Activated CD4-positive, alpha-beta memory T cell treated with anti-CD3 and anti-CD28 coated beads for 36 hours (primary cell): ENCODE data around the gene MED4. TPM values are rescaled to one million over a fixed set of nuclear protein-coding genes. Genes with fewer than 3 reads are reported as not detected.

Experiments used
- CTCF ChIA-PET: fragments of 350-600 bp; sonication (Branson Sonifier 250); formaldehyde crosslinking; loops from one replicate; lab custom pipeline; 2021; ENCODE audit warnings: antibody characterized with exemption, inconsistent platforms; lab: Charles Lee
- POLR2A ChIA-PET: fragments of 350-600 bp; sonication (Branson Sonifier 250); formaldehyde crosslinking; loops from one replicate; lab custom pipeline; 2021; ENCODE audit warnings: antibody characterized with exemption; lab: Charles Lee
- DNase-seq: peaks from one replicate; pipeline ENCODE4 v3.0.0-alpha.2; 2020
- H3K27ac Mint-ChIP-seq: one replicate; pipeline ENCODE4 v1.8.0; 2021; ENCODE audit warnings: mixed read lengths
- H3K27me3 Mint-ChIP-seq: one replicate; pipeline ENCODE4 v1.8.0; 2021; ENCODE audit warnings: mixed read lengths
- H3K36me3 Mint-ChIP-seq: one replicate; pipeline ENCODE4 v1.8.0; 2021; ENCODE audit warnings: mixed read lengths
- H3K4me1 Mint-ChIP-seq: one replicate; pipeline ENCODE4 v1.8.0; 2021; ENCODE audit warnings: low read depth, mixed read lengths
- H3K4me3 Mint-ChIP-seq: one replicate; pipeline ENCODE4 v1.8.0; 2021; ENCODE audit warnings: mild to moderate bottlenecking, mixed read lengths
- H3K9me3 Mint-ChIP-seq: one replicate; pipeline ENCODE4 v1.8.0; 2021; ENCODE audit warnings: mixed read lengths
- intact Hi-C: fragments of 100-400 bp; cut with micrococcal nuclease; formaldehyde crosslinking; loops from one replicate; pipeline ENCODE4 v1.15.1; 2023
- total RNA-seq, 2 experiments: library from RNA; stranded (reverse); gene quantifications; one replicate each; pipeline ENCODE4 v1.2.3, GENCODE V29; 2021

The MED4 gene
- total RNA-seq, result 10 to 100 TPM; 49.3 to 53.0 TPM

GRCh38 chr13:48094781-48095502 is at the start of gene MED4:
TSS of gene MED4 (minus strand) at chr13:48095104. CDS start at chr13:48095078, 26 bp downstream.
- POLR2A ChIA-PET, result interaction anchor here (0.7 to 2.4 kb wide), 9 partner anchors 17 to 209 kb away, joined by 3 to 12 read pairs (median 5); partner anchors contain the start of genes ITM2B, NUDT15 and RB1
- Mint-ChIP-seq H3K36me3 (no peaks in the 10 kb centered on the region), H3K9me3 (no peaks in the 10 kb centered on the region), H3K4me3 (peak within 1 kb of the TSS; percentile 97), H3K4me1 (peaks cover 38% of the 10 kb centered on the region), H3K27ac (peak within 1 kb of the TSS; percentile 86), H3K27me3 (peaks cover 1% of the 10 kb centered on the region)
- peak; percentile 98 for DNase-seq
- CTCF ChIA-PET, result interaction anchor here (0.6 to 2.3 kb wide), 37 partner anchors 9 to 1483 kb away, joined by 3 to 30 read pairs (median 4); partner anchors contain the start of genes CAB39L, ITM2B, NUDT15 and SETDB2
- intact Hi-C loops, result loop anchor here (1.0 to 5.0 kb wide), 4 partner anchors 58 to 557 kb away; partner anchors contain the start of genes CYSLTR2, NUDT15, RB1 and SUCLA2

GRCh38 chr13:48144413-48145035 is 49.6 kb upstream of the MED4 start:
- ChIA-PET POLR2A (no interaction called here), CTCF (no interaction called here)
- H3K27ac Mint-ChIP-seq, result peak overlapping the region; percentile 25
- no peaks in the 10 kb centered on the region for H3K36me3 Mint-ChIP-seq
- no peak overlapping the region for H3K4me3 Mint-ChIP-seq
- peaks cover 5% of the 10 kb centered on the region for H3K9me3 Mint-ChIP-seq
- intact Hi-C loops, result no loop called here
- no peaks in the 10 kb centered on the region for H3K27me3 Mint-ChIP-seq
- DNase-seq, result no peak
- H3K4me1 Mint-ChIP-seq, result peaks cover 18% of the 10 kb centered on the region

- POLR2A ChIA-PET, result no interaction called here
- Mint-ChIP-seq H3K4me1 (peaks cover 23% of the 10 kb centered on the region), H3K9me3 (peaks cover 5% of the 10 kb centered on the region), H3K27me3 (no peaks in the 10 kb centered on the region), H3K27ac (no peak overlapping the region), H3K4me3 (no peak overlapping the region), H3K36me3 (no peaks in the 10 kb centered on the region)
- CTCF ChIA-PET, result no interaction called here
- DNase-seq, result no peak
- intact Hi-C loops, result no loop called here
Observed at GRCh38 chr13:48142436-48142835, 47.5 kb upstream of the MED4 start.

GRCh38 chr13:48138270-48138669 is 43.4 kb upstream of the MED4 start:
- peaks cover 10% of the 10 kb centered on the region for H3K4me1 Mint-ChIP-seq
- H3K27me3 Mint-ChIP-seq, result no peaks in the 10 kb centered on the region
- CTCF ChIA-PET, result interaction anchor here (0.6 to 1.5 kb wide), 2 partner anchors 11 to 442 kb away, joined by 3 to 5 read pairs; no protein-coding TSS in a partner anchor
- no peaks in the 10 kb centered on the region for H3K9me3 Mint-ChIP-seq
- H3K4me3 Mint-ChIP-seq, result no peak overlapping the region
- intact Hi-C loops, result loop anchor here (1.0 to 5.0 kb wide), 3 partner anchors 18 to 82 kb away; no protein-coding TSS in a partner anchor
- no peaks in the 10 kb centered on the region for H3K36me3 Mint-ChIP-seq
- POLR2A ChIA-PET, result interaction anchor here (0.7 to 0.8 kb wide), 2 partner anchors 43 to 97 kb away, joined by 3 read pairs; partner anchors contain the start of gene MED4
- peak; percentile 68 for DNase-seq
- no peak overlapping the region for H3K27ac Mint-ChIP-seq

GRCh38 chr13:48132961-48133360 is 38.1 kb upstream of the MED4 start:
- ChIA-PET CTCF (interaction anchor here (0.6 kb wide), 1 partner anchor 38 kb away, joined by 5 read pairs; the partner anchor contains the start of gene MED4), POLR2A (no interaction called here)
- Mint-ChIP-seq H3K4me3 (no peak overlapping the region), H3K4me1 (peaks cover 11% of the 10 kb centered on the region), H3K36me3 (no peaks in the 10 kb centered on the region), H3K9me3 (no peaks in the 10 kb centered on the region), H3K27ac (no peak overlapping the region), H3K27me3 (peaks cover 3% of the 10 kb centered on the region)
- no peak for DNase-seq
- intact Hi-C loops, result no loop called here

GRCh38 chr13:48131533-48131932 is 36.6 kb upstream of the MED4 start:
- H3K27ac Mint-ChIP-seq, result no peak overlapping the region
- intact Hi-C loops, result no loop called here
- no peaks in the 10 kb centered on the region for H3K36me3 Mint-ChIP-seq
- H3K4me1 Mint-ChIP-seq, result peaks cover 22% of the 10 kb centered on the region
- no peaks in the 10 kb centered on the region for H3K9me3 Mint-ChIP-seq
- ChIA-PET CTCF (interaction anchor here (0.9 to 1.8 kb wide), 3 partner anchors 37 to 638 kb away, joined by 3 to 5 read pairs (median 3); partner anchors contain the start of genes ITM2B and MED4), POLR2A (no interaction called here)
- peaks cover 3% of the 10 kb centered on the region for H3K27me3 Mint-ChIP-seq
- H3K4me3 Mint-ChIP-seq, result no peak overlapping the region
- no peak for DNase-seq

GRCh38 chr13:48126944-48127830 is 32.3 kb upstream of the MED4 start:
- H3K36me3 Mint-ChIP-seq, result no peaks in the 10 kb centered on the region
- peaks cover 22% of the 10 kb centered on the region for H3K4me1 Mint-ChIP-seq
- no peak overlapping the region for H3K27ac Mint-ChIP-seq
- no peaks in the 10 kb centered on the region for H3K9me3 Mint-ChIP-seq
- POLR2A ChIA-PET, result interaction anchor here (1.2 kb wide), 1 partner anchor 109 kb away, joined by 3 read pairs; no protein-coding TSS in a partner anchor
- CTCF ChIA-PET, result interaction anchor here (0.6 to 3.3 kb wide), 27 partner anchors 8 to 666 kb away, joined by 3 to 47 read pairs (median 4); partner anchors contain the start of genes ITM2B and MED4
- intact Hi-C loops, result loop anchor here (1.0 to 5.0 kb wide), 6 partner anchors 26 to 642 kb away; partner anchors contain the start of gene RB1
- H3K4me3 Mint-ChIP-seq, result peak overlapping the region; percentile 10
- peaks cover 3% of the 10 kb centered on the region for H3K27me3 Mint-ChIP-seq
- DNase-seq, result peak; percentile 26

- POLR2A ChIA-PET, result no interaction called here
- intact Hi-C loops, result loop anchor here (2.0 to 5.0 kb wide), 2 partner anchors 27 to 276 kb away; no protein-coding TSS in a partner anchor
- H3K36me3 Mint-ChIP-seq, result no peaks in the 10 kb centered on the region
- no peak for DNase-seq
- peaks cover 22% of the 10 kb centered on the region for H3K4me1 Mint-ChIP-seq
- H3K4me3 Mint-ChIP-seq, result no peak overlapping the region
- CTCF ChIA-PET, result interaction anchor here (0.9 to 3.3 kb wide), 6 partner anchors 10 to 645 kb away, joined by 3 to 47 read pairs (median 8); partner anchors contain the start of gene ITM2B
- H3K27me3 Mint-ChIP-seq, result no peaks in the 10 kb centered on the region
- H3K27ac Mint-ChIP-seq, result no peak overlapping the region
- no peaks in the 10 kb centered on the region for H3K9me3 Mint-ChIP-seq
Observed at GRCh38 chr13:48125794-48126228, 30.9 kb upstream of the MED4 start.

GRCh38 chr13:48123812-48124211 is 28.9 kb upstream of the MED4 start:
- no peaks in the 10 kb centered on the region for H3K36me3 Mint-ChIP-seq
- H3K27me3 Mint-ChIP-seq, result no peaks in the 10 kb centered on the region
- no peaks in the 10 kb centered on the region for H3K9me3 Mint-ChIP-seq
- DNase-seq, result no peak
- peaks cover 11% of the 10 kb centered on the region for H3K4me1 Mint-ChIP-seq
- H3K27ac Mint-ChIP-seq, result no peak overlapping the region
- intact Hi-C loops, result no loop called here
- ChIA-PET POLR2A (no interaction called here), CTCF (no interaction called here)
- no peak overlapping the region for H3K4me3 Mint-ChIP-seq

- Mint-ChIP-seq H3K27ac (no peak overlapping the region), H3K36me3 (no peaks in the 10 kb centered on the region), H3K27me3 (peaks cover 2% of the 10 kb centered on the region), H3K4me1 (peaks cover under 1% of the 10 kb centered on the region), H3K9me3 (no peaks in the 10 kb centered on the region), H3K4me3 (no peak overlapping the region)
- POLR2A ChIA-PET, result no interaction called here
- intact Hi-C loops, result no loop called here
- no peak for DNase-seq
- CTCF ChIA-PET, result no interaction called here
Observed at GRCh38 chr13:48121733-48122132, 26.8 kb upstream of the MED4 start.

- Mint-ChIP-seq H3K36me3 (no peaks in the 10 kb centered on the region), H3K27ac (no peak overlapping the region), H3K4me1 (no peaks in the 10 kb centered on the region)
Observed at GRCh38 chr13:48120241-48120640, 25.3 kb upstream of the MED4 start.

More at GRCh38 chr13:48120241-48120640, 25.3 kb upstream of the MED4 start:
- Mint-ChIP-seq H3K9me3 (no peaks in the 10 kb centered on the region), H3K4me3 (no peak overlapping the region), H3K27me3 (peaks cover 4% of the 10 kb centered on the region)
- no peak for DNase-seq
- intact Hi-C loops, result no loop called here
- CTCF ChIA-PET, result interaction anchor here (0.6 to 1.1 kb wide), 4 partner anchors 15 to 460 kb away, joined by 4 to 6 read pairs (median 4); partner anchors contain the start of gene MED4
- POLR2A ChIA-PET, result no interaction called here
